GM12801 (cell line): ENCODE measurements around the gene C2CD2.

Experiments
- CTCF ChIP-seq: IDR thresholded peaks from one replicate; pipeline ENCODE4 v1.5.1; 2011; ENCODE audit warnings: control low read depth; ENCODE audit not compliant: insufficient read length; ENCODE audit errors: extremely low read depth

Gene C2CD2

GRCh38 chr21:41966872-41967621, 13.2 kb upstream of the C2CD2 start:
- no peak for TF ChIP-seq CTCF

GRCh38 chr21:41966041-41966833, 12.4 kb upstream of the C2CD2 start:
- no peak for TF ChIP-seq CTCF

GRCh38 chr21:41965461-41966013, 11.7 kb upstream of the C2CD2 start:
- no peak for TF ChIP-seq CTCF

- TF ChIP-seq CTCF: no peak
Measured at GRCh38 chr21:41965045-41965444, 11.2 kb upstream of the C2CD2 start.

GRCh38 chr21:41964171-41964570, 10.4 kb upstream of the C2CD2 start:
- TF ChIP-seq CTCF: no peak

GRCh38 chr21:41962425-41962966, 8.7 kb upstream of the C2CD2 start:
- no peak for TF ChIP-seq CTCF

- no peak for TF ChIP-seq CTCF
Measured at GRCh38 chr21:41961753-41962152, 7.9 kb upstream of the C2CD2 start.
